GM12878 (cell line): ENCODE results near the gene TFR2. TPM values are rescaled to one million over a fixed set of nuclear protein-coding genes. Genes with fewer than 3 reads are reported as not detected.
A peak's percentile ranks its signal among the peaks of the same experiment; 100 is the strongest.

ENCODE experiments used
- BHLHE40 ChIP-seq, 2 experiments: fragments of 450-650 bp in 1 of 2; IDR thresholded peaks; 2 replicates each; pipeline ENCODE4 v1.6.1; 2011 to 2017; ENCODE audit warnings: low read depth in 2 of 2, borderline replicate concordance in 1 of 2, improper control_type of control experiment in 1 of 2, low read length in 1 of 2, mild to moderate bottlenecking in 1 of 2
- CBFB ChIP-seq: IDR thresholded peaks from 2 replicates; pipeline ENCODE4 v1.6.1; 2016; ENCODE audit warnings: antibody characterized with exemption, low read depth
- CREB1 ChIP-seq: IDR thresholded peaks from 2 replicates; pipeline ENCODE4 v1.6.1; 2012; ENCODE audit warnings: low read depth, mild to moderate bottlenecking, inconsistent platforms
- DPF2 ChIP-seq: fragments of 450-650 bp; IDR thresholded peaks from 2 replicates; pipeline ENCODE4 v1.6.1; 2017; ENCODE audit warnings: mild to moderate bottlenecking
- FOS ChIP-seq: IDR thresholded peaks from 3 replicates; pipeline ENCODE4 v1.6.1; 2011; ENCODE audit warnings: borderline replicate concordance; ENCODE audit not compliant: insufficient read length; ENCODE audit errors: extremely low read depth
- FOXM1 ChIP-seq: IDR thresholded peaks from 2 replicates; pipeline ENCODE4 v1.6.1; 2012; ENCODE audit warnings: low read depth, mild to moderate bottlenecking, inconsistent platforms, low read length, moderate library complexity
- KLF5 ChIP-seq: fragments of 450-650 bp; IDR thresholded peaks from 2 replicates; pipeline ENCODE4 v1.6.1; 2014; ENCODE audit warnings: mild to moderate bottlenecking; ENCODE audit not compliant: partially characterized antibody
- MEF2B ChIP-seq: fragments of 450-650 bp; IDR thresholded peaks from 2 replicates; pipeline ENCODE4 v1.6.1; 2018; ENCODE audit warnings: mild to moderate bottlenecking, moderate library complexity; ENCODE audit not compliant: partially characterized antibody, poor library complexity, severe bottlenecking
- MXI1 ChIP-seq: fragments of 150-350 bp; IDR thresholded peaks from 2 replicates; pipeline ENCODE4 v1.6.1; 2011; ENCODE audit warnings: low read depth, mild to moderate bottlenecking, inconsistent platforms, low read length, improper control_type of control experiment
- MYB ChIP-seq: fragments of 150-350 bp; IDR thresholded peaks from 2 replicates; pipeline ENCODE4 v1.6.1; 2014; ENCODE audit warnings: mild to moderate bottlenecking, low read depth, low read length, borderline replicate concordance
- MYC ChIP-seq: IDR thresholded peaks from 2 replicates; pipeline ENCODE4 v1.6.1; 2011; ENCODE audit warnings: mild to moderate bottlenecking, low read length, moderate library complexity, inconsistent platforms; ENCODE audit not compliant: insufficient read depth, insufficient replicate concordance, insufficient read length, severe bottlenecking
- NFYA ChIP-seq: IDR thresholded peaks from 2 replicates; pipeline ENCODE4 v1.6.1; 2011; ENCODE audit warnings: low read depth, mild to moderate bottlenecking, low read length, improper control_type of control experiment, borderline replicate concordance
- NFYB ChIP-seq: IDR thresholded peaks from 2 replicates; pipeline ENCODE4 v1.6.1; 2011; ENCODE audit warnings: low read depth, mild to moderate bottlenecking, low read length, improper control_type of control experiment, moderate library complexity; ENCODE audit not compliant: insufficient read depth
- NR2F1 ChIP-seq: fragments of 450-650 bp; conservative IDR thresholded peaks from 2 replicates; pipeline ENCODE4 v1.6.1; 2017; ENCODE audit warnings: mild to moderate bottlenecking
- PAX5 ChIP-seq: IDR thresholded peaks from 2 replicates; pipeline ENCODE4 v1.6.1; 2011; ENCODE audit warnings: low read depth, low read length, borderline replicate concordance
- PBX3 ChIP-seq: IDR thresholded peaks from 2 replicates; pipeline ENCODE4 v1.6.1; 2011; ENCODE audit warnings: mild to moderate bottlenecking, low read depth, low read length, moderate library complexity; ENCODE audit not compliant: insufficient replicate concordance
- POLR2AphosphoS5 ChIP-seq: IDR thresholded peaks from 2 replicates; pipeline ENCODE4 v1.6.1; 2011; ENCODE audit warnings: mild to moderate bottlenecking, low read length, inconsistent platforms
- RFX5 ChIP-seq: IDR thresholded peaks from 2 replicates; pipeline ENCODE4 v1.6.1; 2011; ENCODE audit warnings: low read depth, low read length, improper control_type of control experiment
- SIX5 ChIP-seq: IDR thresholded peaks from 2 replicates; pipeline ENCODE4 v1.6.1; 2011; ENCODE audit warnings: mild to moderate bottlenecking, low read depth, low read length, moderate library complexity; ENCODE audit not compliant: severe bottlenecking
- SMAD5 ChIP-seq: IDR thresholded peaks from 2 replicates; pipeline ENCODE4 v1.6.1; 2016; ENCODE audit warnings: antibody characterized with exemption, low read depth
- TBL1XR1 ChIP-seq: IDR thresholded peaks from 2 replicates; pipeline ENCODE4 v1.6.1; 2012; ENCODE audit warnings: low read depth, low read length, improper control_type of control experiment
- TCF12 ChIP-seq: IDR thresholded peaks from 2 replicates; pipeline ENCODE4 v1.6.1; 2011; ENCODE audit warnings: low read depth, mild to moderate bottlenecking, low read length
- USF2 ChIP-seq: IDR thresholded peaks from 2 replicates; pipeline ENCODE4 v1.6.1; 2011; ENCODE audit warnings: low read depth, low read length, improper control_type of control experiment, borderline replicate concordance
- ZNF207 ChIP-seq: fragments of 450-650 bp; IDR thresholded peaks from 2 replicates; pipeline ENCODE4 v1.6.1; 2014; ENCODE audit warnings: antibody characterized with exemption, mild to moderate bottlenecking, borderline replicate concordance
- polyA plus RNA-seq, 11 experiments: library from polyadenylated mRNA; depleted of rRNA in 4 of 11; unstranded in 6 of 11; stranded (reverse) in 5 of 11; fragments of >200 nt; fragmentation: Nextera tagmentation in 4 of 11; fragmentation: Illumina TruSeq in 1 of 11; extraction: Ambion mirVana in 4 of 11; extraction: Trizol in 1 of 11; gene quantifications; 1 replicate in 1 of 11; 2 replicates in 10 of 11; pipeline versions ENCODE4 v1.2.1 to v1.2.3, GENCODE V29; 2011 to 2016; ENCODE audit warnings: inconsistent platforms in 2 of 11, missing spikeins in 2 of 11, low read depth in 1 of 11
- total RNA-seq, 4 experiments: library from RNA; depleted of rRNA in 3 of 4; stranded (reverse); fragments of >200 nt in 3 of 4; fragmentation: Illumina TruSeq in 1 of 4; extraction: Trizol in 1 of 4; gene quantifications; 2 replicates each; pipeline versions ENCODE4 v1.2.1 to v1.2.3, GENCODE V29; 2013 to 2021
- TF ChIP-seq, protein P1 (sequence below): fragments of 450-650 bp; IDR thresholded peaks from 2 replicates; pipeline ENCODE4 v1.6.1; 2014; ENCODE audit warnings: mild to moderate bottlenecking
- TF ChIP-seq, protein P2 (sequence below): fragments of 150-350 bp; IDR thresholded peaks from 2 replicates; pipeline ENCODE4 v1.6.1; 2014; ENCODE audit warnings: mild to moderate bottlenecking, low read depth, low read length

TFR2 gene
- total and polyA plus RNA-seq, 10 of the 15 experiments (the other 5 are each of a cell fraction or from before 2014, with no cell fraction given), result 0.30 to 7.2 (median 1.8) TPM

- TF ChIP-seq ZNF207 (0 out of 2 replicates have a peak, but pooled peaks have one; percentile 1), NR2F1 (no peak), SMAD5 (peak; percentile 1; the same call in 1 of the 2 replicates), USF2 (no peak; the same call in 1 of the 2 replicates), DPF2 (peak; percentile 100), TCF12 (no peak), PAX5 (peak; percentile 12; the same call in 1 of the 2 replicates), MYB (no peak), CREB1 (peak; percentile 89), FOXM1 (0 out of 2 replicates have a peak, but pooled peaks have one; percentile 24), MYC (peak; percentile 47), SIX5 (peak; percentile 22), NFYB (peak; percentile 95), NFYA (peak; percentile 93), CBFB (peak; percentile 33; the same call in 1 of the 2 replicates), POLR2AphosphoS5 (no peak), MEF2B (peak; percentile 27), FOS (peak; percentile 99), RFX5 (peak; percentile 90), PBX3 (peak; percentile 100), TBL1XR1 (0 out of 2 replicates have a peak, but pooled peaks have one; percentile 3), MXI1 (peak; percentile 16; the same call in 1 of the 2 replicates), KLF5 (peak; percentile 98), BHLHE40 (IDR thresholded peaks at IDR 0.05; ENCODE audit: borderline replicate concordance in 1 of 2, low read depth in 2 of 2, low read length in 1 of 2) (peak; percentile 79 to 90)
- TF ChIP-seq, protein P1, sequence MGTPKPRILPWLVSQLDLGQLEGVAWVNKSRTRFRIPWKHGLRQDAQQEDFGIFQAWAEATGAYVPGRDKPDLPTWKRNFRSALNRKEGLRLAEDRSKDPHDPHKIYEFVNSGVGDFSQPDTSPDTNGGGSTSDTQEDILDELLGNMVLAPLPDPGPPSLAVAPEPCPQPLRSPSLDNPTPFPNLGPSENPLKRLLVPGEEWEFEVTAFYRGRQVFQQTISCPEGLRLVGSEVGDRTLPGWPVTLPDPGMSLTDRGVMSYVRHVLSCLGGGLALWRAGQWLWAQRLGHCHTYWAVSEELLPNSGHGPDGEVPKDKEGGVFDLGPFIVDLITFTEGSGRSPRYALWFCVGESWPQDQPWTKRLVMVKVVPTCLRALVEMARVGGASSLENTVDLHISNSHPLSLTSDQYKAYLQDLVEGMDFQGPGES, result peak; percentile 100
- TF ChIP-seq, protein P2, sequence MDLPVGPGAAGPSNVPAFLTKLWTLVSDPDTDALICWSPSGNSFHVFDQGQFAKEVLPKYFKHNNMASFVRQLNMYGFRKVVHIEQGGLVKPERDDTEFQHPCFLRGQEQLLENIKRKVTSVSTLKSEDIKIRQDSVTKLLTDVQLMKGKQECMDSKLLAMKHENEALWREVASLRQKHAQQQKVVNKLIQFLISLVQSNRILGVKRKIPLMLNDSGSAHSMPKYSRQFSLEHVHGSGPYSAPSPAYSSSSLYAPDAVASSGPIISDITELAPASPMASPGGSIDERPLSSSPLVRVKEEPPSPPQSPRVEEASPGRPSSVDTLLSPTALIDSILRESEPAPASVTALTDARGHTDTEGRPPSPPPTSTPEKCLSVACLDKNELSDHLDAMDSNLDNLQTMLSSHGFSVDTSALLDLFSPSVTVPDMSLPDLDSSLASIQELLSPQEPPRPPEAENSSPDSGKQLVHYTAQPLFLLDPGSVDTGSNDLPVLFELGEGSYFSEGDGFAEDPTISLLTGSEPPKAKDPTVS, result 0 out of 2 replicates have a peak, but pooled peaks have one; percentile 73
These were observed 54.9 kb downstream of the TFR2 start, which contains the start of gene FBXO24 (continued) for GRCh38 chr7:100586266-100587025.
